ENCODE results near the gene YOD1. TPM values are rescaled to one million over a fixed set of nuclear protein-coding genes. Genes with fewer than 3 reads are reported as not detected.

Gene YOD1
- total and polyA plus RNA-seq, 2 of the 13 experiments (the other 11 are each of a cell fraction or from before 2014, with no cell fraction given): 3.4 to 9.1 TPM

DNA sequence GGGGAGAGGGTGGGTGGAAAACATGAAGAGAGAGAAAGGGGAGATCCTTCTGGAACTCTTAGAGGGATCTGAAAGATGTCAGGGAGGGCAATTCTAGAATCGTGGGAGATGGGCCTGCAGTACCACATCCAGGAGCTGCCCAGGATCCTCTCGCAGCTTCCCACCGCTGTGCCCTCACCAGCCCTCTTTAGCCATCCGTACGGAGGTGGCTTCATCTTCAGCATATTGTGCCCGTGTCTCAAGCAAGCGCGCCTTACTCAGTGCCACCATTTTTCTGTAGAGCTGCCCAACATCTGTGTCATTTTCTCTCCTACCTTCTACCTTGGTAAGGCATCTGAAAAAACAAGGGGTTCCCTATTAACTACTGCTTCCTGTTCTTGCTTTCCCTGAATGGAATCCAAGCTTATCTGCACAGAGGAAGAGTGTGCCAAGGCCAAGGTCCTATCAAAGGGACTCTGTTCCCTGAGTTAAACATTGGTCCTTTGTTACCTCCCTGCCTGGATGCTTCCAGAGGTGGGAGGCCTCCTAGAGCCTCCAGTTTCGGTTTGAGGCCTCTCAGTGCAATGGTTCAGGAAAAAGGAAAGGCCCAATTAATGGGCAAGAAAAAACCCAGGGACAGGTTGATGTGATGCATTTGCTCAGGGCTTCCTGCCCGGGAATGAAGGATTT lies 41.7 kb downstream of the YOD1 start (continued):
- TF ChIP-seq, protein P1, sequence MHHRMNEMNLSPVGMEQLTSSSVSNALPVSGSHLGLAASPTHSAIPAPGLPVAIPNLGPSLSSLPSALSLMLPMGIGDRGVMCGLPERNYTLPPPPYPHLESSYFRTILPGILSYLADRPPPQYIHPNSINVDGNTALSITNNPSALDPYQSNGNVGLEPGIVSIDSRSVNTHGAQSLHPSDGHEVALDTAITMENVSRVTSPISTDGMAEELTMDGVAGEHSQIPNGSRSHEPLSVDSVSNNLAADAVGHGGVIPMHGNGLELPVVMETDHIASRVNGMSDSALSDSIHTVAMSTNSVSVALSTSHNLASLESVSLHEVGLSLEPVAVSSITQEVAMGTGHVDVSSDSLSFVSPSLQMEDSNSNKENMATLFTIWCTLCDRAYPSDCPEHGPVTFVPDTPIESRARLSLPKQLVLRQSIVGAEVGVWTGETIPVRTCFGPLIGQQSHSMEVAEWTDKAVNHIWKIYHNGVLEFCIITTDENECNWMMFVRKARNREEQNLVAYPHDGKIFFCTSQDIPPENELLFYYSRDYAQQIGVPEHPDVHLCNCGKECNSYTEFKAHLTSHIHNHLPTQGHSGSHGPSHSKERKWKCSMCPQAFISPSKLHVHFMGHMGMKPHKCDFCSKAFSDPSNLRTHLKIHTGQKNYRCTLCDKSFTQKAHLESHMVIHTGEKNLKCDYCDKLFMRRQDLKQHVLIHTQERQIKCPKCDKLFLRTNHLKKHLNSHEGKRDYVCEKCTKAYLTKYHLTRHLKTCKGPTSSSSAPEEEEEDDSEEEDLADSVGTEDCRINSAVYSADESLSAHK (CRISPR knock-in tag; IDR thresholded peaks at IDR 0.05; ENCODE audit: borderline replicate concordance): no peak
- TF ChIP-seq, protein P2, sequence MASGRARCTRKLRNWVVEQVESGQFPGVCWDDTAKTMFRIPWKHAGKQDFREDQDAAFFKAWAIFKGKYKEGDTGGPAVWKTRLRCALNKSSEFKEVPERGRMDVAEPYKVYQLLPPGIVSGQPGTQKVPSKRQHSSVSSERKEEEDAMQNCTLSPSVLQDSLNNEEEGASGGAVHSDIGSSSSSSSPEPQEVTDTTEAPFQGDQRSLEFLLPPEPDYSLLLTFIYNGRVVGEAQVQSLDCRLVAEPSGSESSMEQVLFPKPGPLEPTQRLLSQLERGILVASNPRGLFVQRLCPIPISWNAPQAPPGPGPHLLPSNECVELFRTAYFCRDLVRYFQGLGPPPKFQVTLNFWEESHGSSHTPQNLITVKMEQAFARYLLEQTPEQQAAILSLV (CRISPR knock-in tag; IDR thresholded peaks at IDR 0.05; ENCODE audit: borderline replicate concordance): no peak
- TF ChIP-seq, protein P3, sequence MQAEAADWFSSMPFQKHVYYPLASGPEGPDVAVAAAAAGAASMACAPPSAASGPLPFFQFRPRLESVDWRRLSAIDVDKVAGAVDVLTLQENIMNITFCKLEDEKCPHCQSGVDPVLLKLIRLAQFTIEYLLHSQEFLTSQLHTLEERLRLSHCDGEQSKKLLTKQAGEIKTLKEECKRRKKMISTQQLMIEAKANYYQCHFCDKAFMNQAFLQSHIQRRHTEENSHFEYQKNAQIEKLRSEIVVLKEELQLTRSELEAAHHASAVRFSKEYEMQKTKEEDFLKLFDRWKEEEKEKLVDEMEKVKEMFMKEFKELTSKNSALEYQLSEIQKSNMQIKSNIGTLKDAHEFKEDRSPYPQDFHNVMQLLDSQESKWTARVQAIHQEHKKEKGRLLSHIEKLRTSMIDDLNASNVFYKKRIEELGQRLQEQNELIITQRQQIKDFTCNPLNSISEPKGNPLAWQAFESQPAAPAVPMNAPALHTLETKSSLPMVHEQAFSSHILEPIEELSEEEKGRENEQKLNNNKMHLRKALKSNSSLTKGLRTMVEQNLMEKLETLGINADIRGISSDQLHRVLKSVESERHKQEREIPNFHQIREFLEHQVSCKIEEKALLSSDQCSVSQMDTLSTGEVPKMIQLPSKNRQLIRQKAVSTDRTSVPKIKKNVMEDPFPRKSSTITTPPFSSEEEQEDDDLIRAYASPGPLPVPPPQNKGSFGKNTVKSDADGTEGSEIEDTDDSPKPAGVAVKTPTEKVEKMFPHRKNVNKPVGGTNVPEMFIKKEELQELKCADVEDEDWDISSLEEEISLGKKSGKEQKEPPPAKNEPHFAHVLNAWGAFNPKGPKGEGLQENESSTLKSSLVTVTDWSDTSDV (CRISPR knock-in tag; IDR thresholded peaks at IDR 0.05): no peak
- TF ChIP-seq PAWR (CRISPR knock-in tag; IDR thresholded peaks at IDR 0.05; ENCODE audit: borderline replicate concordance): no peak
- no peak for TF ChIP-seq YEATS2 (CRISPR knock-in tag; IDR thresholded peaks at IDR 0.05; ENCODE audit: borderline replicate concordance)
